B cell (primary cell): ENCODE data around the gene PEDS1. TPM values are rescaled to one million over a fixed set of nuclear protein-coding genes. Genes with fewer than 3 reads are reported as not detected.

Experiments
- ATAC-seq: fragments of 200-7000 bp; cut with Tn5 transposase; one replicate; pipeline ENCODE4 v1.10.0; 2021; ENCODE audit warnings: low read depth, mild to moderate bottlenecking, moderate number of reproducible peaks, moderate library complexity
- CTCF ChIA-PET: fragments of 350-600 bp; sonication (Branson Sonifier 250); formaldehyde crosslinking; loops from one replicate; lab custom pipeline; 2021; ENCODE audit warnings: antibody characterized with exemption, inconsistent platforms; lab: Charles Lee
- POLR2A ChIA-PET: fragments of 350-600 bp; sonication (Branson Sonifier 250); formaldehyde crosslinking; loops from one replicate; lab custom pipeline; 2021; ENCODE audit warnings: antibody characterized with exemption; lab: Charles Lee
- DNase-seq: peaks from one replicate; pipeline ENCODE4 v3.0.0; 2013
- H2AFZ ChIP-seq: 2 replicates; pipeline ENCODE4 v1.6.1; 2012; ENCODE audit warnings: mild to moderate bottlenecking, low read depth, low read length; ENCODE audit not compliant: insufficient read depth, poor library complexity, severe bottlenecking
- H3K27ac ChIP-seq, 2 donors: 1 replicate in 1 of 2; 2 replicates in 1 of 2; pipeline ENCODE4 v1.5.1; 2012 to 2013; ENCODE audit warnings: low read length in 2 of 2, mild to moderate bottlenecking in 2 of 2, moderate library complexity in 1 of 2
- H3K27me3 ChIP-seq, 4 experiments: fragments of 200-600 bp in 1 of 4; sonication (generic) in 1 of 4; replicated peaks in 1 of 4; 1 replicate in 2 of 4; 2 replicates in 2 of 4; pipeline versions ENCODE4 v1.6.1 to v1.7.0; 2013 to 2016; ENCODE audit warnings: low read length in 3 of 4, mild to moderate bottlenecking in 2 of 4, mixed read lengths in 1 of 4, moderate library complexity in 1 of 4; ENCODE audit not compliant: insufficient read depth in 4 of 4, control insufficient read depth in 3 of 4; ENCODE audit errors: control extremely low read depth in 1 of 4
- H3K36me3 ChIP-seq, 2 experiments: replicated peaks in 1 of 2; 1 replicate in 1 of 2; 2 replicates in 1 of 2; pipeline versions ENCODE4 v1.6.1 to v1.7.1; 2013; ENCODE audit warnings: low read length in 1 of 2; ENCODE audit not compliant: insufficient read depth in 2 of 2, control insufficient read depth in 1 of 2; ENCODE audit errors: control extremely low read depth in 1 of 2, extremely low read depth in 1 of 2
- H3K4me1 ChIP-seq, 2 donors: fragments of 200-600 bp in 1 of 2; sonication (generic) in 1 of 2; 1 replicate in 1 of 2; 2 replicates in 1 of 2; pipeline versions ENCODE4 v1.5.1 to v1.6.1; 2013 to 2017; ENCODE audit warnings: low read length in 2 of 2; ENCODE audit not compliant: control insufficient read depth in 2 of 2, insufficient read depth in 2 of 2
- H3K4me2 ChIP-seq: replicated peaks from 2 replicates; pipeline ENCODE3; 2012; ENCODE audit warnings: mild to moderate bottlenecking, low read depth, low read length; ENCODE audit not compliant: poor library complexity, severe bottlenecking
- H3K4me3 ChIP-seq, 5 experiments: fragments of 200-600 bp in 1 of 5; sonication (generic) in 1 of 5; 1 replicate in 3 of 5; 2 replicates in 2 of 5; pipeline versions ENCODE4 v1.5.1 to v1.7.0; 2011 to 2016; ENCODE audit warnings: low read length in 4 of 5, mild to moderate bottlenecking in 4 of 5, low read depth in 2 of 5, control low read depth in 1 of 5, moderate library complexity in 1 of 5; ENCODE audit not compliant: insufficient read depth in 1 of 5; ENCODE audit errors: control extremely low read depth in 1 of 5, extremely low read depth in 1 of 5
- H3K79me2 ChIP-seq: fragments of 200-600 bp; sonication (generic); one replicate; pipeline ENCODE4 v1.6.0; 2016; ENCODE audit warnings: low read length; ENCODE audit not compliant: control insufficient read depth, insufficient read depth
- H3K9ac ChIP-seq: fragments of 200-600 bp; sonication (generic); 2 replicates; pipeline ENCODE4 v1.6.1; 2017; ENCODE audit warnings: mild to moderate bottlenecking, low read length, moderate library complexity
- H3K9me3 ChIP-seq, 3 donors: one replicate each; pipeline versions ENCODE4 v1.6.1 to v1.7.1; 2013; ENCODE audit warnings: low read length in 2 of 3; ENCODE audit not compliant: control insufficient read depth in 2 of 3, insufficient read depth in 1 of 3; ENCODE audit errors: control extremely low read depth in 1 of 3
- H4K20me1 ChIP-seq: 2 replicates; pipeline ENCODE4 v1.6.0; 2012; ENCODE audit warnings: mild to moderate bottlenecking, low read length; ENCODE audit not compliant: insufficient read depth, control insufficient read depth, poor library complexity, severe bottlenecking
- H3K27ac Mint-ChIP-seq: one replicate; pipeline ENCODE4 v1.8.0; 2021; ENCODE audit warnings: mixed read lengths
- H3K27me3 Mint-ChIP-seq: one replicate; pipeline ENCODE4 v1.8.0; 2021; ENCODE audit warnings: mixed read lengths
- H3K4me1 Mint-ChIP-seq: one replicate; pipeline ENCODE4 v1.8.0; 2021; ENCODE audit warnings: mixed read lengths
- H3K4me3 Mint-ChIP-seq: one replicate; pipeline ENCODE4 v1.8.0; 2021; ENCODE audit warnings: mixed read lengths
- H3K9me3 Mint-ChIP-seq: one replicate; pipeline ENCODE4 v1.8.0; 2022; ENCODE audit warnings: mixed read lengths; ENCODE audit not compliant: insufficient read depth
- CTCF ChIP-seq: fragments of 200-600 bp; IDR thresholded peaks from one replicate; pipeline ENCODE4 v1.8.0; 2022; ENCODE audit warnings: antibody characterized with exemption, mild to moderate bottlenecking
- EZH2 ChIP-seq: IDR thresholded peaks from 2 replicates; pipeline ENCODE4 v1.6.1; 2012; ENCODE audit warnings: borderline replicate concordance, low read depth, mild to moderate bottlenecking, moderate library complexity, low read length; ENCODE audit not compliant: insufficient read depth, poor library complexity, severe bottlenecking
- WGBS: methylation state at CpG from one replicate; pipeline ENCODE4 v1.1.5; 2013; ENCODE audit warnings: missing lambda C conversion rate; ENCODE audit not compliant: insufficient coverage; 5-methylcytosine and 5-hydroxymethylcytosine counted together
- intact Hi-C: fragments of 100-400 bp; cut with micrococcal nuclease; formaldehyde crosslinking; loops from one replicate; pipeline ENCODE4 v1.10.0; 2022
- polyA plus RNA-seq: library from polyadenylated mRNA; depleted of rRNA; stranded (reverse); fragments of >200 nt; gene quantifications from 2 replicates; pipeline ENCODE4 v1.2.3, GENCODE V29; 2012
- total RNA-seq, 2 donors: library from RNA; stranded (reverse); fragments of 120-200 nt in 1 of 2; gene quantifications; 1 replicate in 1 of 2; 2 replicates in 1 of 2; pipeline versions ENCODE4 v1.2.3 to v1.2.4, GENCODE V29; 2013 to 2022

Gene PEDS1
- total and polyA plus RNA-seq, 2 donors (not counting 1 experiment from before 2014, with no cell fraction given): 11.2 to 38.7 TPM

- Histone ChIP-seq H3K9me3 (no peaks in the 10 kb centered on the region), H3K79me2 (peaks cover 78% of the 10 kb centered on the region), H2AFZ (peak within 1 kb of the TSS; percentile 87), H3K4me3 (peak within 1 kb of the TSS; percentile 50 to 97 (median 74)), H3K27ac (peak within 1 kb of the TSS; percentile 81 to 91), H4K20me1 (peaks cover 50% of the 10 kb centered on the region), H3K4me2 (peak within 1 kb of the TSS; percentile 80), H3K27me3 (no peaks in the 10 kb centered on the region), H3K9ac (peak within 1 kb of the TSS; percentile 91), H3K36me3 (peaks cover 0 to 10% of the 10 kb centered on the region in 2 experiments), H3K4me1 (peaks cover 66 to 71% of the 10 kb centered on the region in 2 donors)
- H3K4me3 Mint-ChIP-seq: peak within 1 kb of the TSS; percentile 88
- intact Hi-C loops: loop anchor here (1.0 to 2.0 kb wide), 6 partner anchors 41 to 1066 kb away; partner anchors contain the start of genes CSE1L, PEDS1, PTPN1 and SPATA2
- TF ChIP-seq EZH2 (no peak), CTCF (peak; percentile 51)
- peaks cover 80% of the 10 kb centered on the region for H3K4me1 Mint-ChIP-seq
- no peaks in the 10 kb centered on the region for H3K27me3 Mint-ChIP-seq
- H3K27ac Mint-ChIP-seq: peak within 1 kb of the TSS; percentile 90
- CTCF ChIA-PET: interaction anchor here (0.8 to 20.7 kb wide), 6 partner anchors 8 to 57 kb away, joined by 3 to 297 read pairs (median 4); partner anchors contain the start of gene PEDS1
- H3K9me3 Mint-ChIP-seq: no peaks in the 10 kb centered on the region
- POLR2A ChIA-PET: interaction anchor here (0.5 to 0.6 kb wide), 2 partner anchors 113 to 618 kb away, joined by 4 to 7 read pairs; no protein-coding TSS in a partner anchor
- DNase-seq (peak; percentile 95), ATAC-seq (peak; percentile 80)
- WGBS: under 1% methylated on average over 56 of the region's 70 CpGs
Observed at GRCh38 chr20:50112512-50113419, 40.8 kb downstream of the PEDS1 start, which contains the start of gene UBE2V1. Gene UBE2V1 (minus strand): TSS chr20:50113150. CDS start chr20:50113128, 22 bp downstream.
